K562 (cell line): ENCODE measurements around the gene FKBP2. TPM values are rescaled to one million over a fixed set of nuclear protein-coding genes. Genes with fewer than 3 reads are reported as not detected.

Experiments
- ATAC-seq: fragments of 200-7000 bp; cut with Tn5 transposase; 3 replicates; pipeline ENCODE4 v1.9.1; 2020; ENCODE audit warnings: moderate library complexity
- BruUV-seq: library from RNA; stranded (reverse); fragments of 400-500 nt; replicated peaks from 2 replicates; lab custom pipeline; 2021; lab: Mats Ljungman, UMichigan
- CTCF ChIA-PET: fragments of 300-600 bp; formaldehyde crosslinking; extraction: SDS; loops from one replicate; lab custom pipeline; 2021; ENCODE audit warnings: low intra/inter-chr PET ratio; lab: Yijun Ruan, JAX
- POLR2A ChIA-PET: fragments of 300-600, 350-650 bp; sonication (Branson Sonifier 250); formaldehyde crosslinking; extraction: SDS; loops from one replicate; lab custom pipeline; 2021; ENCODE audit warnings: antibody characterized with exemption, inconsistent platforms; lab: Yijun Ruan, JAX
- DNase-seq, 4 experiments: peaks; one replicate each; pipeline versions ENCODE4 v3.0.0 to v3.0.0-alpha.2; 2011 to 2018; ENCODE audit warnings: low spot score in 3 of 4, mixed read lengths in 3 of 4; ENCODE audit errors: extremely low read depth in 1 of 4
- FAIRE-seq: peaks from 2 replicates; lab custom pipeline; 2011; peaks lifted over from hg19 to GRCh38; lab: Jason Lieb, UNC
- H2AFZ ChIP-seq: 2 replicates; pipeline ENCODE4 v1.6.0; 2011; ENCODE audit warnings: low read depth, low read length, control low read depth, inconsistent platforms
- H3K27ac ChIP-seq: fragments of 200-600 bp; 3 replicates; pipeline ENCODE4 v1.8.0; 2011; ENCODE audit warnings: low read depth, mild to moderate bottlenecking, control low read depth, inconsistent platforms, low read length, moderate library complexity, mixed read lengths; ENCODE audit errors: extremely low read depth
- H3K27me3 ChIP-seq, 2 experiments: fragments of 300-600 bp in 1 of 2; 2 replicates in 1 of 2; 3 replicates in 1 of 2; pipeline versions ENCODE4 v1.6.0 to v1.8.0; 2011; ENCODE audit warnings: inconsistent platforms in 2 of 2, low read length in 2 of 2, mild to moderate bottlenecking in 1 of 2, mixed read lengths in 1 of 2, moderate library complexity in 1 of 2; ENCODE audit not compliant: control insufficient read depth in 2 of 2, insufficient read depth in 2 of 2
- H3K36me3 ChIP-seq: fragments of 300-600 bp; 3 replicates; pipeline ENCODE4 v1.8.0; 2011; ENCODE audit warnings: mild to moderate bottlenecking, low read length, inconsistent platforms; ENCODE audit not compliant: control insufficient read depth, insufficient read depth
- H3K4me1 ChIP-seq, 2 experiments: fragments of 200-600 bp in 1 of 2; replicated peaks in 1 of 2; 2 replicates in 1 of 2; 3 replicates in 1 of 2; pipeline versions ENCODE4 v1.5.1 to v1.8.0; 2011; ENCODE audit warnings: inconsistent platforms in 2 of 2, low read length in 2 of 2, mild to moderate bottlenecking in 1 of 2, mixed read lengths in 1 of 2, moderate library complexity in 1 of 2; ENCODE audit not compliant: control insufficient read depth in 2 of 2, insufficient read depth in 2 of 2
- H3K4me2 ChIP-seq: 2 replicates; pipeline ENCODE4 v1.6.1; 2011; ENCODE audit warnings: low read length, control low read depth, inconsistent platforms, mixed read lengths; ENCODE audit not compliant: insufficient read depth
- H3K4me3 ChIP-seq: fragments of 200-600 bp; sonication (generic), shearing (Covaris generic); 2 replicates; pipeline ENCODE4 v1.5.1; 2016; ENCODE audit warnings: control low read depth, inconsistent platforms
- H3K79me2 ChIP-seq: fragments of 200-600 bp; 3 replicates; pipeline ENCODE4 v1.8.0; 2011; ENCODE audit warnings: low read length, inconsistent platforms; ENCODE audit not compliant: control insufficient read depth, insufficient read depth
- H3K9ac ChIP-seq, 2 experiments: 2 replicates each; pipeline versions ENCODE4 v1.6.0 to v1.6.1; 2011; ENCODE audit warnings: low read depth in 2 of 2, low read length in 2 of 2, control low read depth in 1 of 2, inconsistent platforms in 1 of 2, mild to moderate bottlenecking in 1 of 2, mixed read lengths in 1 of 2; ENCODE audit not compliant: insufficient read depth in 1 of 2
- H3K9me1 ChIP-seq: one replicate; pipeline ENCODE4 v1.6.0; 2011; ENCODE audit warnings: inconsistent platforms, mild to moderate bottlenecking, low read length, moderate library complexity; ENCODE audit not compliant: control insufficient read depth, insufficient read depth
- H3K9me3 ChIP-seq: replicated peaks from 2 replicates; pipeline ENCODE4 v1.5.1; 2011; ENCODE audit warnings: low read depth, low read length, inconsistent platforms; ENCODE audit not compliant: control insufficient read depth, insufficient read depth
- H4K20me1 ChIP-seq: replicated peaks from 2 replicates; pipeline ENCODE4 v1.6.1; 2011; ENCODE audit warnings: low read length, inconsistent platforms, mixed read lengths; ENCODE audit not compliant: control insufficient read depth, insufficient read depth
- NR2C2 ChIP-seq, 2 experiments: fragments of 200-800 bp in 1 of 2; sonication (Bioruptor generic) in 1 of 2; sonication (generic) in 1 of 2; formaldehyde crosslinking in 1 of 2; IDR thresholded peaks; 2 replicates each; pipeline versions ENCODE4 v1.6.1 to v1.8.0; 2016 to 2022; ENCODE audit warnings: mild to moderate bottlenecking in 1 of 2, missing compliant biosample characterization in 1 of 2, missing genetic modification characterization in 1 of 2, missing genetic modification reagents in 1 of 2
- PHB2 ChIP-seq: fragments of 450-650 bp; IDR thresholded peaks from 2 replicates; pipeline ENCODE4 v1.6.1; 2017; ENCODE audit warnings: low read depth
- POLR2AphosphoS2 ChIP-seq: IDR thresholded peaks from 2 replicates; pipeline ENCODE4 v1.6.1; 2012; ENCODE audit warnings: low read length, improper control_type of control experiment
- RBFOX2 ChIP-seq: fragments of 200-400 bp; formaldehyde crosslinking; IDR thresholded peaks from 2 replicates; pipeline ENCODE4 v1.6.1; 2017; ENCODE audit warnings: low read depth, mild to moderate bottlenecking, low read length, moderate library complexity
- SFPQ ChIP-seq: fragments of 200-400 bp; formaldehyde crosslinking; IDR thresholded peaks from 2 replicates; pipeline ENCODE4 v1.6.1; 2017; ENCODE audit warnings: mild to moderate bottlenecking, low read depth, low read length, moderate library complexity
- TEAD2 ChIP-seq: fragments of 450-650 bp; IDR thresholded peaks from 2 replicates; pipeline ENCODE4 v1.6.1; 2016; ENCODE audit warnings: missing genetic modification characterization, control low read depth, missing compliant biosample characterization
- WGBS: fragments of 100-300 bp; shearing (Covaris generic); methylation state at CpG from one replicate; pipeline ENCODE4 v1.1.6; 2016; ENCODE audit warnings: low coverage, mixed read lengths; ENCODE audit not compliant: insufficient coverage; ENCODE audit errors: missing lambda C conversion rate; 5-methylcytosine and 5-hydroxymethylcytosine counted together
- in situ Hi-C: fragments of 300-500 bp; cut with MboI; formaldehyde crosslinking; loops from 4 replicates; pipeline ENCODE4 v1.15.0; 2018; ENCODE audit warnings: inconsistent platforms, mixed read lengths
- intact Hi-C: fragments of 100-400 bp; cut with micrococcal nuclease; formaldehyde crosslinking; loops from 2 replicates; pipeline ENCODE4 v1.14.2; 2022
- polyA plus RNA-seq, 8 experiments: library from polyadenylated mRNA; depleted of rRNA in 4 of 8; stranded (reverse) in 5 of 8; unstranded in 3 of 8; fragments of >200 nt; fragmentation: Nextera tagmentation in 2 of 8; fragmentation: Illumina TruSeq in 1 of 8; extraction: Ambion mirVana in 2 of 8; extraction: Trizol in 1 of 8; gene quantifications; 2 replicates each; pipeline versions ENCODE4 v1.2.1 to v1.2.3, GENCODE V29; 2011 to 2014; ENCODE audit warnings: inconsistent platforms in 1 of 8, missing spikeins in 1 of 8
- total RNA-seq, 7 experiments: library from RNA; depleted of rRNA in 6 of 7; stranded (reverse); fragments of >200 nt in 6 of 7; fragmentation: Illumina TruSeq in 2 of 7; extraction: Trizol in 2 of 7; gene quantifications; 2 replicates each; pipeline versions ENCODE4 v1.2.1 to v1.2.3, GENCODE V29; 2011 to 2021; ENCODE audit warnings: low replicate concordance in 1 of 7

FKBP2 gene
- total and polyA plus RNA-seq, 9 of the 15 experiments (the other 6 are each of a cell fraction or from before 2014, with no cell fraction given) = 3.5 to 151 (median 58.1) TPM

DNA sequence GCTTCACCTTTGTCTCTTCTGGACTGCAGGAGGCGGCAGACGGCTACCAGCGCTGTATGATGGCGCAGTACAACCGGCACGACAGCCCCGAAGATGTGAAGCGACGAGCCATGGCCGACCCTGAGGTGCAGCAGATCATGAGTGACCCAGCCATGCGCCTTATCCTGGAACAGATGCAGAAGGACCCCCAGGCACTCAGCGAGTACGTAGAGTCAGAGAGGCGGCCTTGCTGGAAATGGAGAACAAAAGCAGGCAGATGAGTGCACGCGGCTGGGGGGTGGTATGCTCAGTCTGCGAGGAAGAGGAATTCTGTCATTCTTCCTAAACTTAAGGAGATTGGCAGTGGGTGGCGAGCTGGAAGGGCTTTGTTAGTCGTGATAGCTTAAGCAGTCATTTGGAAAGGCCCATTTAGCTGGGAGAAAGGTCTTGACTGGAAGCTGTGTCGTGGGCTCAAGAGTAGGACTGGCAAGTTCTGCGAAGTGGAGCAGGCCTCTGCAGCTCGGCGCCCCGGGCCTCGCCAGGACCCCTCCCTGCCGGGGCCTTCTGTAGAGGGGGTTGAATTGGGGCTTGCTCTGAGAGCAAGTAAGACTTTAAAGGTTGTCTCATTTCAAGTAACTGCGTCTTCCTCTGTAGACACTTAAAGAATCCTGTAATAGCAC is 37.3 kb upstream of the FKBP2 start:
- Histone ChIP-seq H3K36me3 (peaks cover 86% of the 10 kb centered on the region), H3K9me3 (no peaks in the 10 kb centered on the region), H3K4me1 (peaks cover 30 to 50% of the 10 kb centered on the region in 2 experiments), H3K27ac (peak overlapping the region; percentile 20; the same call in 2 of the 3 replicates), H3K4me2 (no peak overlapping the region), H2AFZ (no peak overlapping the region), H4K20me1 (no peaks in the 10 kb centered on the region; the same call in 1 of the 2 replicates), H3K9ac (peak overlapping the region in 1 of 2 experiments; percentile 74; a peak in 2 of 4 replicates), H3K4me3 (no peak overlapping the region), H3K9me1 (peaks cover 4% of the 10 kb centered on the region), H3K79me2 (peaks cover 30% of the 10 kb centered on the region), H3K27me3 (no peaks in the 10 kb centered on the region)
- BruUV-seq = no TSS peak
- no peak for ATAC-seq
- 91% methylated on average over 27 of the region's 27 CpGs for WGBS
- TF ChIP-seq POLR2AphosphoS2 (no peak), SFPQ (no peak), TEAD2 (no peak), RBFOX2 (peak; percentile 29; the same call in 1 of the 2 replicates), PHB2 (no peak), NR2C2 (CRISPR knock-in tag; IDR thresholded peaks at IDR 0.05) (no peak), NR2C2 (tag; IDR thresholded peaks at IDR 0.05) (no peak)
- in situ Hi-C loops = no loop called here
- intact Hi-C loops = loop anchor here (1.0 kb wide), 2 partner anchors 67 to 101 kb away; no protein-coding TSS in a partner anchor
- FAIRE-seq = no peak
- DNase-seq = no peak
- ChIA-PET POLR2A (interaction anchor here (0.7 to 8.2 kb wide), 2 partner anchors 99 to 119 kb away, joined by 3 to 68 read pairs; partner anchors contain the start of genes CATSPERZ and ESRRA), CTCF (interaction anchor here (0.7 to 1.8 kb wide), 4 partner anchors 66 to 163 kb away, joined by 4 to 11 read pairs (median 8); no protein-coding TSS in a partner anchor)
